CD14-positive monocyte (primary cell): ENCODE data around the gene FBXO4. TPM values are rescaled to one million over a fixed set of nuclear protein-coding genes. Genes with fewer than 3 reads are reported as not detected.

Source experiments
- DNase-seq, 3 donors: peaks; one replicate each; pipeline ENCODE4 v3.0.0-alpha.2; 2011 to 2022
- H2AFZ ChIP-seq: 2 replicates; pipeline ENCODE4 v1.6.0; 2012; ENCODE audit warnings: mild to moderate bottlenecking, low read depth, low read length, inconsistent platforms; ENCODE audit not compliant: insufficient read depth, poor library complexity, severe bottlenecking
- H3K27ac ChIP-seq, 2 donors: 1 replicate in 1 of 2; 2 replicates in 1 of 2; pipeline ENCODE4 v1.5.1; 2012 to 2013; ENCODE audit warnings: low read length in 2 of 2, control low read depth in 1 of 2, inconsistent platforms in 1 of 2, low read depth in 1 of 2, mild to moderate bottlenecking in 1 of 2
- H3K27me3 ChIP-seq, 2 donors: one replicate each; pipeline versions ENCODE4 v1.6.0 to v1.6.1; 2011 to 2013; ENCODE audit warnings: low read length in 2 of 2; ENCODE audit not compliant: control insufficient read depth in 2 of 2, insufficient read depth in 2 of 2
- H3K36me3 ChIP-seq, 2 donors: replicated peaks in 1 of 2; 1 replicate in 1 of 2; 2 replicates in 1 of 2; pipeline versions ENCODE4 v1.5.1 to v1.6.1; 2012 to 2013; ENCODE audit warnings: low read length in 2 of 2, control low read depth in 1 of 2, inconsistent platforms in 1 of 2, mild to moderate bottlenecking in 1 of 2; ENCODE audit not compliant: insufficient read depth in 2 of 2, control insufficient read depth in 1 of 2
- H3K4me1 ChIP-seq, 2 donors: 1 replicate in 1 of 2; 2 replicates in 1 of 2; pipeline versions ENCODE4 v1.5.1 to v1.6.1; 2012 to 2013; ENCODE audit warnings: low read length in 2 of 2, control low read depth in 1 of 2, inconsistent platforms in 1 of 2, mild to moderate bottlenecking in 1 of 2, moderate library complexity in 1 of 2; ENCODE audit not compliant: insufficient read depth in 2 of 2, control insufficient read depth in 1 of 2
- H3K4me2 ChIP-seq: replicated peaks from 2 replicates; pipeline ENCODE3; 2012; ENCODE audit warnings: low read length, moderate library complexity, mild to moderate bottlenecking; ENCODE audit not compliant: poor library complexity, severe bottlenecking; ENCODE audit errors: extremely low read depth
- H3K4me3 ChIP-seq, 3 experiments: fragments of 200-600 bp in 1 of 3; sonication (generic) in 1 of 3; replicated peaks in 1 of 3; 1 replicate in 2 of 3; 2 replicates in 1 of 3; pipeline ENCODE4 v1.5.1; 2011 to 2013; ENCODE audit warnings: low read length in 3 of 3, mild to moderate bottlenecking in 3 of 3, control low read depth in 2 of 3, low read depth in 2 of 3, inconsistent platforms in 1 of 3, moderate library complexity in 1 of 3
- H3K79me2 ChIP-seq: 2 replicates; pipeline ENCODE4 v1.6.0; 2012; ENCODE audit warnings: mild to moderate bottlenecking, control low read depth, inconsistent platforms, low read length, moderate library complexity; ENCODE audit not compliant: insufficient read depth
- H3K9ac ChIP-seq: 2 replicates; pipeline ENCODE4 v1.6.0; 2017; ENCODE audit warnings: low read length, mild to moderate bottlenecking; ENCODE audit not compliant: insufficient read depth, poor library complexity, severe bottlenecking
- H3K9me3 ChIP-seq, 2 donors: replicated peaks in 1 of 2; 1 replicate in 1 of 2; 2 replicates in 1 of 2; pipeline versions ENCODE4 v1.5.1 to v1.6.1; 2012 to 2013; ENCODE audit warnings: low read length in 2 of 2, control low read depth in 1 of 2; ENCODE audit not compliant: control insufficient read depth in 1 of 2, insufficient read depth in 1 of 2
- H4K20me1 ChIP-seq: 2 replicates; pipeline ENCODE4 v1.6.0; 2012; ENCODE audit warnings: mild to moderate bottlenecking, low read length, control low read depth, moderate library complexity; ENCODE audit not compliant: insufficient read depth
- H3K27ac Mint-ChIP-seq, 7 donors: one replicate each; pipeline ENCODE4 v1.8.0; 2020; ENCODE audit warnings: mild to moderate bottlenecking in 7 of 7, mixed read lengths in 7 of 7, moderate library complexity in 6 of 7, inconsistent platforms in 2 of 7
- H3K27me3 Mint-ChIP-seq, 3 donors: one replicate each; pipeline ENCODE4 v1.8.0; 2021 to 2022; ENCODE audit warnings: low read depth in 3 of 3, mild to moderate bottlenecking in 3 of 3, mixed read lengths in 3 of 3, moderate library complexity in 3 of 3, inconsistent platforms in 1 of 3
- H3K36me3 Mint-ChIP-seq, 2 donors: one replicate each; pipeline ENCODE4 v1.8.0; 2020; ENCODE audit warnings: mixed read lengths in 2 of 2, inconsistent platforms in 1 of 2, mild to moderate bottlenecking in 1 of 2
- H3K4me1 Mint-ChIP-seq: one replicate; pipeline ENCODE4 v1.8.0; 2020; ENCODE audit warnings: mild to moderate bottlenecking, mixed read lengths
- H3K4me3 Mint-ChIP-seq, 2 donors: one replicate each; pipeline ENCODE4 v1.8.0; 2020; ENCODE audit warnings: mild to moderate bottlenecking in 2 of 2, mixed read lengths in 2 of 2, moderate library complexity in 1 of 2
- H3K9me3 Mint-ChIP-seq, 7 donors: one replicate each; pipeline ENCODE4 v1.8.0; 2020 to 2022; ENCODE audit warnings: mixed read lengths in 7 of 7, mild to moderate bottlenecking in 6 of 7, moderate library complexity in 6 of 7, inconsistent platforms in 2 of 7
- WGBS: methylation state at CpG from one replicate; pipeline ENCODE4 v1.1.5; 2013; ENCODE audit warnings: missing lambda C conversion rate; ENCODE audit not compliant: insufficient coverage; 5-methylcytosine and 5-hydroxymethylcytosine counted together
- intact Hi-C, 2 donors: fragments of 100-400 bp; cut with micrococcal nuclease; formaldehyde crosslinking; loops; one replicate each; pipeline versions ENCODE4 v1.15.0 to v1.15.1; 2023
- polyA plus RNA-seq, 3 donors: library from polyadenylated mRNA; depleted of rRNA in 1 of 3; unstranded in 2 of 3; stranded (reverse) in 1 of 3; fragments of 300-500 nt in 2 of 3; fragments of >200 nt in 1 of 3; fragmentation: Illumina TruSeq in 2 of 3; gene quantifications; 1 replicate in 2 of 3; 2 replicates in 1 of 3; pipeline ENCODE4 v1.2.3, GENCODE V29; 2012 to 2021
- TF ChIP-seq, protein P1 (sequence below): fragments of 200-600 bp; IDR thresholded peaks from one replicate; pipeline ENCODE4 v1.8.0; 2022; ENCODE audit warnings: antibody characterized with exemption, mild to moderate bottlenecking

Gene FBXO4
- polyA plus RNA-seq, 3 donors: 3.7 to 10.4 (median 8.7) TPM

DNA sequence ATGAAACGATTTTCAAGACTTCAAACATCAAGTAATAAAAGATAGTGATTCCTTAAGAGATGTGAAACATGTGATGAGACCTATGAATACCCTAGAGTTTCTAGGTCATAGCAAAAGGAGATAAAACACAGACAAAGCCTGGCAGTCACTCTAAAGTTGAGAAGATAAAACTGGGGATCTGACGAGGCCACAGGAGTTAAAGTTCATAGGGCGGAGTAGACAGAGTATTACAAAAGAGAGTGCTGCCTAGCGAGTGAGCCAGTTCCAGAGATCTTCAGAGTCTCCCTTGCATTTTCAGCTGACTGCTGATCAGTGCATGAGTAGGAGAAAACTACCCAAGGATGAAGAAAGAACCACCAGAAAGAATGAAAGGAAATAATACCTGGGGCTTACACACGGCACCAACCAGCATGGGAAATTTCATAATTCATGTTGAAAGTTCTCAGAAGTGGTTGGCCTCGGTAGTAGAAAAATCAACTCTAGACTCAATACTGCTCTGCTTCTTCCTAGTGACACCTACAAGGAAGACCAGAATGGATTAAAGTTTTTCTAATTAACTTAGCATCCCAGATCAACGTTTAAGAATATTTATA is 30.4 kb downstream of the FBXO4 start:
- Histone ChIP-seq H3K27ac (no peak overlapping the region), H4K20me1 (no peaks in the 10 kb centered on the region), H3K4me3 (no peak overlapping the region), H3K79me2 (no peaks in the 10 kb centered on the region), H3K36me3 (no peaks in the 10 kb centered on the region), H3K9me3 (peaks cover 0 to 4% of the 10 kb centered on the region in 2 donors), H3K4me1 (no peaks in the 10 kb centered on the region), H3K27me3 (no peaks in the 10 kb centered on the region), H3K4me2 (no peak overlapping the region), H3K9ac (no peak overlapping the region), H2AFZ (no peak overlapping the region)
- Mint-ChIP-seq H3K36me3 (no peaks in the 10 kb centered on the region), H3K4me1 (no peaks in the 10 kb centered on the region), H3K9me3 (peaks cover 6 to 16% (median 10%) of the 10 kb centered on the region in 7 donors), H3K4me3 (no peak overlapping the region), H3K27me3 (peaks cover 0 to 2% (median 0%) of the 10 kb centered on the region in 3 donors), H3K27ac (no peak overlapping the region)
- no peak for DNase-seq
- WGBS: 60% methylated on average over 1 of the region's 7 CpGs
- intact Hi-C loops: no loop called here
- TF ChIP-seq, protein P1, sequence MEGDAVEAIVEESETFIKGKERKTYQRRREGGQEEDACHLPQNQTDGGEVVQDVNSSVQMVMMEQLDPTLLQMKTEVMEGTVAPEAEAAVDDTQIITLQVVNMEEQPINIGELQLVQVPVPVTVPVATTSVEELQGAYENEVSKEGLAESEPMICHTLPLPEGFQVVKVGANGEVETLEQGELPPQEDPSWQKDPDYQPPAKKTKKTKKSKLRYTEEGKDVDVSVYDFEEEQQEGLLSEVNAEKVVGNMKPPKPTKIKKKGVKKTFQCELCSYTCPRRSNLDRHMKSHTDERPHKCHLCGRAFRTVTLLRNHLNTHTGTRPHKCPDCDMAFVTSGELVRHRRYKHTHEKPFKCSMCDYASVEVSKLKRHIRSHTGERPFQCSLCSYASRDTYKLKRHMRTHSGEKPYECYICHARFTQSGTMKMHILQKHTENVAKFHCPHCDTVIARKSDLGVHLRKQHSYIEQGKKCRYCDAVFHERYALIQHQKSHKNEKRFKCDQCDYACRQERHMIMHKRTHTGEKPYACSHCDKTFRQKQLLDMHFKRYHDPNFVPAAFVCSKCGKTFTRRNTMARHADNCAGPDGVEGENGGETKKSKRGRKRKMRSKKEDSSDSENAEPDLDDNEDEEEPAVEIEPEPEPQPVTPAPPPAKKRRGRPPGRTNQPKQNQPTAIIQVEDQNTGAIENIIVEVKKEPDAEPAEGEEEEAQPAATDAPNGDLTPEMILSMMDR: no peak

- Histone ChIP-seq H3K27me3 (no peaks in the 10 kb centered on the region), H3K79me2 (no peaks in the 10 kb centered on the region), H3K4me2 (no peak overlapping the region), H3K27ac (no peak overlapping the region), H3K4me1 (no peaks in the 10 kb centered on the region), H3K9me3 (peaks cover 10 to 13% of the 10 kb centered on the region in 2 donors), H3K36me3 (no peaks in the 10 kb centered on the region), H4K20me1 (no peaks in the 10 kb centered on the region), H3K9ac (no peak overlapping the region), H2AFZ (no peak overlapping the region), H3K4me3 (no peak overlapping the region)
- Mint-ChIP-seq H3K4me3 (no peak overlapping the region), H3K36me3 (no peaks in the 10 kb centered on the region), H3K27ac (no peak overlapping the region), H3K9me3 (peaks cover 14 to 19% (median 18%) of the 10 kb centered on the region in 7 donors), H3K4me1 (no peaks in the 10 kb centered on the region), H3K27me3 (no peaks in the 10 kb centered on the region)
- TF ChIP-seq, protein P1: no peak
- no peak for DNase-seq
- intact Hi-C loops: no loop called here
- no CpG with 5 or more reads among the region's 1 CpG for WGBS
Measured at GRCh38 chr5:41956943-41957342, 31.9 kb downstream of the FBXO4 start.
